Left cardiac atrium (tissue), 4 donors: ENCODE data around the gene MTMR8. TPM values are rescaled to one million over a fixed set of nuclear protein-coding genes. Genes with fewer than 3 reads are reported as not detected.

Experiments
- ATAC-seq, 2 donors: fragments of 200-7000 bp; cut with Tn5 transposase; one replicate each; pipeline ENCODE4 v1.9.1; 2020; ENCODE audit warnings: mild to moderate bottlenecking in 2 of 2, moderate library complexity in 2 of 2
- DNase-seq: peaks from one replicate; pipeline ENCODE4 v3.0.0-alpha.2; 2020
- intact Hi-C, 2 donors: fragments of 100-400 bp; cut with DNase I; formaldehyde crosslinking; loops; one replicate each; pipeline versions ENCODE4 v1.14.1 to v1.15.1; 2022 to 2023
- total RNA-seq, 2 donors: library from RNA; stranded (reverse); fragmentation: NEBNext Ultra II Directional; extraction: Animal tissue kit (Norgen Biotek cat#: 25700); gene quantifications; one replicate each; pipeline ENCODE4 v1.2.1, GENCODE V29; 2021
- donor health status: DM: no; HTN: yes; CAD: no.
- donor health status: DM: no; HTN: yes; CAD: no; lungs with severe emphysema.
- donor health status: DM: yes; HTN: yes; CAD: no.
- donor health status: Dilated cardiomyopathy.

Gene MTMR8
- total RNA-seq, 2 donors from 2014 or later: 0.77 to 1.1 TPM

GRCh38 chrX:64330284-64330683, 65.0 kb downstream of the MTMR8 start:
- intact Hi-C loops: no loop called here

GRCh38 chrX:64321507-64321906, 73.7 kb downstream of the MTMR8 start:
- DNase-seq: no peak
- intact Hi-C loops: no loop called here
- ATAC-seq: no peak

More at GRCh38 chrX:64330284-64330683, 65.0 kb downstream of the MTMR8 start:
- ATAC-seq (no peak), DNase-seq (no peak)

- intact Hi-C loops: no loop called here
- DNase-seq (no peak), ATAC-seq (no peak)
Observed at GRCh38 chrX:64313624-64314023, 81.6 kb downstream of the MTMR8 start.

- DNase-seq: no peak
- intact Hi-C loops: no loop called here
- no peak for ATAC-seq
Observed at GRCh38 chrX:64306712-64307111, 88.5 kb downstream of the MTMR8 start.

- DNase-seq (no peak), ATAC-seq (no peak)
- intact Hi-C loops: no loop called here
Observed at GRCh38 chrX:64291123-64291522, 104.1 kb downstream of the MTMR8 start.

- intact Hi-C loops: no loop called here
- no peak for DNase-seq
- ATAC-seq: no peak
Observed at GRCh38 chrX:64265265-64265664, 130.0 kb downstream of the MTMR8 start.

- DNase-seq (no peak), ATAC-seq (peak in 1 of 2 donors; percentile 77)
- intact Hi-C loops: no loop called here
Observed at GRCh38 chrX:64230123-64230970, 164.9 kb downstream of the MTMR8 start, which contains the start of gene ASB12. Gene ASB12, minus strand, starts transcription at chrX:64230607. Its CDS starts 4,957 bp downstream, at chrX:64225650.

- ATAC-seq: no peak
- no peak for DNase-seq
- intact Hi-C loops: no loop called here
Observed at GRCh38 chrX:64229154-64229553, 166.1 kb downstream of the MTMR8 start.

Other genes with a start within 250 kb of the MTMR8 start
- 1 to 10 TPM; 3.6 to 3.8 TPM for gene AMER1, start 189.7 kb downstream of the MTMR8 start, total RNA-seq
- 1 to 10 TPM in 1 of 2 donors, under 1 TPM in 1; 0.63 to 1.4 TPM for gene ASB12, start 164.8 kb downstream of the MTMR8 start, total RNA-seq